Smooth muscle cell (in vitro differentiated cells): Measurements from ENCODE around the gene C6orf15. TPM values are rescaled to one million over a fixed set of nuclear protein-coding genes. Genes with fewer than 3 reads are reported as not detected.
"Not testable (repeated sequence)": the region's sequence is repeated elsewhere in the genome, so short reads cannot be mapped to it uniquely, and the experiment has no call there.

Experiments used
- DNase-seq: peaks from one replicate; lab custom pipeline; 2025; ENCODE audit not compliant: unreplicated experiment; lab: John Stamatoyannopoulos, UW
- H2AFZ ChIP-seq: fragments of 200-600 bp; sonication (generic); 2 replicates; pipeline ENCODE4 v1.6.0; 2016; ENCODE audit warnings: antibody characterized with exemption, low read depth, mild to moderate bottlenecking
- H3F3A ChIP-seq: fragments of 200-600 bp; sonication (generic); 2 replicates; pipeline ENCODE4 v1.6.0; 2017; ENCODE audit warnings: antibody characterized with exemption, low read depth
- H3K27ac ChIP-seq: fragments of 200-600 bp; sonication (generic); 2 replicates; pipeline ENCODE4 v1.5.1; 2016; ENCODE audit warnings: low read depth, mild to moderate bottlenecking
- H3K27me3 ChIP-seq: fragments of 200-600 bp; sonication (generic); 2 replicates; pipeline ENCODE4 v1.6.1; 2016; ENCODE audit warnings: low read depth, mild to moderate bottlenecking
- H3K36me3 ChIP-seq: fragments of 200-600 bp; sonication (generic); 2 replicates; pipeline ENCODE4 v1.5.1; 2016; ENCODE audit warnings: low read depth
- H3K4me1 ChIP-seq: fragments of 200-600 bp; sonication (generic); 2 replicates; pipeline ENCODE4 v1.5.1; 2016; ENCODE audit warnings: low read depth
- H3K4me2 ChIP-seq: fragments of 200-600 bp; sonication (generic); 2 replicates; pipeline ENCODE4 v1.6.0; 2016; ENCODE audit warnings: mild to moderate bottlenecking
- H3K4me3 ChIP-seq: fragments of 200-600 bp; sonication (generic); 2 replicates; pipeline ENCODE4 v1.5.1; 2016; ENCODE audit warnings: mild to moderate bottlenecking
- H3K79me2 ChIP-seq: fragments of 200-600 bp; sonication (generic); 2 replicates; pipeline ENCODE4 v1.6.0; 2016; ENCODE audit warnings: low read depth, mild to moderate bottlenecking
- H3K9ac ChIP-seq: fragments of 200-600 bp; sonication (generic); 2 replicates; pipeline ENCODE4 v1.6.0; 2016; ENCODE audit warnings: low read depth
- H3K9me3 ChIP-seq: fragments of 200-600 bp; sonication (generic); replicated peaks from 2 replicates; pipeline ENCODE4 v1.5.1; 2016; ENCODE audit warnings: low read depth
- H4K20me1 ChIP-seq: fragments of 200-600 bp; sonication (generic); 2 replicates; pipeline ENCODE4 v1.6.0; 2016; ENCODE audit warnings: low read depth
- CTCF ChIP-seq: fragments of 200-600 bp; sonication (generic); IDR thresholded peaks from 2 replicates; pipeline ENCODE4 v1.5.1; 2017; ENCODE audit warnings: borderline replicate concordance, mild to moderate bottlenecking, antibody characterized with exemption; ENCODE audit not compliant: insufficient read depth, poor library complexity, severe bottlenecking
- WGBS: methylation state at CpG from one replicate; pipeline ENCODE4 v1.1.7; 2016; ENCODE audit warnings: low lambda C conversion rate; 5-methylcytosine and 5-hydroxymethylcytosine counted together
- polyA plus RNA-seq: library from polyadenylated mRNA; unstranded; fragments of >200 nt; fragmentation: Nextera tagmentation; extraction: Ambion mirVana; gene quantifications from 2 replicates; pipeline ENCODE4 v1.2.1, GENCODE V29; 2016
- total RNA-seq: library from RNA; depleted of rRNA; stranded (reverse); fragments of >200 nt; gene quantifications from 2 replicates; pipeline ENCODE4 v1.2.3, GENCODE V29; 2014

C6orf15 gene
- total and polyA plus RNA-seq, 2 experiments from 2014 or later = 0.94 to 1.5 TPM

GRCh38 chr6:31070711-31071197 is 41.6 kb downstream of the C6orf15 start:
- H3K9ac ChIP-seq = no peak overlapping the region
- WGBS = 16% methylated on average over 6 of the region's 6 CpGs
- no peaks in the 10 kb centered on the region for H4K20me1 ChIP-seq
- no peaks in the 10 kb centered on the region for H3K27me3 ChIP-seq
- no peak overlapping the region for H3K4me3 ChIP-seq
- H3K9me3 ChIP-seq = no peaks in the 10 kb centered on the region
- no peaks in the 10 kb centered on the region for H3K36me3 ChIP-seq
- peaks cover 10% of the 10 kb centered on the region for H3K4me1 ChIP-seq
- no peaks in the 10 kb centered on the region for H3K79me2 ChIP-seq
- H3F3A ChIP-seq = peaks cover 4% of the 10 kb centered on the region
- H3K4me2 ChIP-seq = peak overlapping the region; percentile 56
- H2AFZ ChIP-seq = no peak overlapping the region
- DNase-seq = no peak
- peak; percentile 53 for TF ChIP-seq CTCF
- H3K27ac ChIP-seq = peak overlapping the region; percentile 40

- peak; percentile 81 for TF ChIP-seq CTCF
- Histone ChIP-seq H3K36me3 (no peaks in the 10 kb centered on the region), H2AFZ (no peak overlapping the region), H3K9me3 (no peaks in the 10 kb centered on the region), H3K79me2 (no peaks in the 10 kb centered on the region), H4K20me1 (no peaks in the 10 kb centered on the region), H3K4me1 (peaks cover 10% of the 10 kb centered on the region), H3K4me3 (no peak overlapping the region), H3K27me3 (no peaks in the 10 kb centered on the region), H3K27ac (no peak overlapping the region), H3K4me2 (no peak overlapping the region), H3F3A (peaks cover 4% of the 10 kb centered on the region), H3K9ac (no peak overlapping the region)
- 45% methylated on average over 13 of the region's 13 CpGs for WGBS
- DNase-seq = peak; percentile 37
Observed at GRCh38 chr6:31068669-31069340, 43.6 kb downstream of the C6orf15 start.

- not testable (repeated sequence) for H3F3A ChIP-seq
- WGBS = 75% methylated on average over 3 of the region's 11 CpGs
Observed at GRCh38 chr6:31067891-31068668, 44.3 kb downstream of the C6orf15 start.

GRCh38 chr6:31067028-31067427 is 45.3 kb downstream of the C6orf15 start:
- WGBS = 96% methylated on average over 19 of the region's 32 CpGs
- H3K9me3 ChIP-seq, H3K4me3 ChIP-seq, DNase-seq, H3K4me2 ChIP-seq, H3K79me2 ChIP-seq, H3K9ac ChIP-seq, H3K27me3 ChIP-seq, H3K36me3 ChIP-seq, H3K27ac ChIP-seq, H4K20me1 ChIP-seq, H3F3A ChIP-seq, H2AFZ ChIP-seq: not testable (repeated sequence)
- H3K4me1 ChIP-seq = peaks cover 10% of the 10 kb centered on the region

More at GRCh38 chr6:31067891-31068668, 44.3 kb downstream of the C6orf15 start:
- H2AFZ ChIP-seq, H3K9ac ChIP-seq, H3K4me3 ChIP-seq, H3K79me2 ChIP-seq, H4K20me1 ChIP-seq, H3K27me3 ChIP-seq, DNase-seq, H3K4me2 ChIP-seq, H3K9me3 ChIP-seq, H3K27ac ChIP-seq, H3K36me3 ChIP-seq: not testable (repeated sequence)
- H3K4me1 ChIP-seq = peaks cover 10% of the 10 kb centered on the region
